IPS DF 4.7 (cell line): ENCODE data around the gene UPP2.

Source experiments
- DNase-seq: peaks from one replicate; pipeline ENCODE4 v3.0.0-alpha.2; 2013; ENCODE audit warnings: low spot score; ENCODE audit errors: extremely low read depth

UPP2 gene

DNA sequence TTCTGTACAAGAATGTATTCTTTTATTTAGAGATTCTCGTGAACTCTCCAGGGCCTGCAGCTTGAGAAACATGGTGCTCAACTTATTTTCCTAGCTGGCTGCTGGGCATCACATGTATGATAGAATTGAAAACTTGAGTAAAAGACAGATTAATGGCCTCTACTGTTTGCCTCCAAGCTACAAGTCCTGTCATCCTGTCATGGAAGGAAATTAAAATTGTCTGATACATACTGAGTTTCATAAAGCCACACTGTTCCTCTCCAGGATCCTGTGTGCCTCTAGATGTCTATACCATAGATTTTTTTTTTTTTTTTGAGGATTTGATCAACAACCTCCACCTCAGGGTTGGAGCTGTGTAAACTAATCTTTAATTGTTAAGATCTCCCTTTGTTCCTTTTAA lies 38.5 kb downstream of the UPP2 start:
- DNase-seq: no peak

DNA sequence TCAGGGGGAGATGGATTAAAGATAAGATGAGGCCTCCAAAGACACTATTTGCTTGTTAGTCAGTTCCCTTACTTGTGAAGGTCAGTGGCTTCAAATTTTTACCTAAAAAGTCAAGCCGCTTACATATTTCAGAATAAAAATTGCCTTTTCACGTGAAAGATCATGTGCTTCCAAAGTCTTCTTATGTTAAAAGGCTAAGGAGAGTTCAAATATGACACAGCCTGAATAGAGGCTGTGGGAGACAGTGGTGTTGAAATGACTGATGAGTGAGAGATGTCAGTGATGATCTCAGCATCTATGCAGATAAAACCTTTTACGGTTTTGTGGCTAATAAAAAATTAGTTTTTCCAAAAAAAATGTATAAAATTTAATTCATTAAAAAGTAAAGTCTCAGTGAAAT lies 40.5 kb downstream of the UPP2 start:
- DNase-seq: no peak

- no peak for DNase-seq
Observed at GRCh38 chr2:158142568-158143332, 41.1 kb downstream of the UPP2 start.

DNA sequence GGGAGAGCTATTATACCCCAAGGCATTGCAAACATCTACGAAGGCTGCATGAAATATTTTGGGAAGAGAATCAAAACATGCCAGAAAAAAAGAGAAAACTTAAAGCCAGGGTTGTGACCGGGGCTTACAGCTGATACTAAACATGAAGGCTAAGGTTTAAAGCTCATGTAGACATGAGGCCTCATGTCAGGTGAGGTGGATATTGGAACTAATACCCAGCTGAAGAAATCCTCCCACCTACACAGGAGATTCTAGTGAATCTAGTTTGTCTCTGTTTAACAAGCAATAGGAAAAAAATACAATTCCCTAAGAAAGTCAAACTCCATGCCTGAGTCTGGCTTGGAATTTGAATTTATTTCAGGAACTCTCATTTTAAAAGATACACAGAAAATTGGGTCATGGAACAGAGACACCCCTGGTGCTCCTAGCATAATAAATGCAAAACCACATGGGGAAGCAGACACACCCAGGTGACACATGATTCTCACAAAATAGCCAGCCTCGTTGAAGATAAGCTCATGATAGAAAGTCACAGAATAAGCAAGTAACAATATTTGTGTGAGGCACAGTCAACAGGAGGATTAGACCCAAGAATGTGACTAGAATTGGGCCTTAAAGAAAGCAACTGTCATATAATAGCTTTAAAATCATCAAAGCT lies 42.2 kb downstream of the UPP2 start:
- DNase-seq: no peak

- DNase-seq: peak; percentile 30
Observed at GRCh38 chr2:158144914-158145625, 43.4 kb downstream of the UPP2 start.

DNA sequence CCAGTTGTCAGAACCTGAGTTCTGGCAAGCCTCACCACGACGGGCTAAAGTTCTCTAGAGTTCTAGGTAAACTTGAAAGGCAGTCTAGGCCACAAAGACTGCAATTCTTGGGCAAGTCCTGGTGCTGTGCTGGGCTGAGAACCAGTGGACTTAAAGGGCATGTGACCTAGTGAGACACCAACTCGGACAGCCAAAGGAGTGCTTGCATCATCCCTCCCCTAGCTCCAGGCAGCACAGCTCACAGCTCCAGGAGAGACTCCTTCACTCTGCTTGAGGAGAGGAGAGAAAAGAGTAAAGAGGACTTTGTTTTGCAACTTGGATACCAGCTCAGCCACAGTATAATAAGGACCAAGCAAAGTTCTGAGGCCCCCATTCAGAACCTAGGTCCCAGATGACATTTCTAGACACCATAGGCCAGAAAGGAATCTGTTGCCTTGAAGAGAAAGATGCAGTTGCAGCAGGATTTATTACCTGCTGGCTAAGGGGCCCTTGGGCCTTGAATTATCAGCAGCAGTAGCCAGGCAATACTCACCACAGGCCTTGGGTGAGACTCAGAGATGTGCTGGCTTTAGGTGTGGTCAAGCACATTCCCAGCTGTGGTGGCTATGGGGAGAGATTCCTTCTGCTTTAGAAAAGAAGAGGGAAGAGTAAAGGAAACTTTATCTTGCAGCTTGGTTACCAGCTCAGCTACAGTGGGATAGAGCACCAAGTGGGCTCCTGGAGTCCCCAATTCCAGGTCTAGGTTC lies 51.8 kb downstream of the UPP2 start:
- no peak for DNase-seq

GRCh38 chr2:158154596-158154995 lies 52.9 kb downstream of the UPP2 start:
- DNase-seq: no peak

DNA sequence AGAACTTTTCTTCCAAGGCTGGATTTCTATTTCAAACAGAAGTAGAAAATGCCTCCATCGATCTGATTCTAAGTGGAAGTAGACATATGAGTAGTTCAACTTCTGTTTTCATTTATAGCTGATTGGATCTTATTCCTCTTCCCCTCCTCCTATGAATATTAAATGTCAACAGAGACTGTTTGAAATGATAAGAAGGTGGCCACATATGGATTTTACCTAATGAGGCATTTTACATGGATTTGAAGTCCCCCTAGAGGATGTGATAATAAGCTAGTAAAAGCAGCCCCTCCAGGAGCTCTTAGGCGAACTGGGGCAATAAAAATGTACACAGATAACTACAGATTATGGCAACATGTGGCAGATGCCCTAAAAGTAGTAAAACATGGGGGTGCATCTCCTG lies 71.0 kb downstream of the UPP2 start:
- no peak for DNase-seq

- no peak for DNase-seq
Observed at GRCh38 chr2:158174495-158174894, 72.8 kb downstream of the UPP2 start.

DNA sequence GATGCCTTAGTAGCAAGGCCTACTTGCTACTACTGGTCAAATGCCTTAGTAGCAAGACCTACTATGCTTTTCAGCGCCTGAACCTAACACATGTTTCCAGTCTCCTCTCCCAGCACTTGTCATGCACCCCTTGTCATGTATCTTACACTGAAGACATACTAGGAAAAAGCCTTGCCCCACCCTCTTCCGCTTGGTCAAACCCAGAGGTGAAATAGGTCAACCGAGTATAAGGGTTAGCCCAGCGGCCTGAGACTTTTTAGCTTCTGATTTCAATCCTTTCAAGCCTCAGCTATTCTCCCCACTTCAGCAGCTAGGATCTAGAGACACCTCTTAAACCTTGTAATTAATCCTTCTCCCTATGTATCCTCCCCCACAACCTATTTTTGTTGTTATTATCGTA lies 73.3 kb downstream of the UPP2 start:
- DNase-seq: no peak

DNA sequence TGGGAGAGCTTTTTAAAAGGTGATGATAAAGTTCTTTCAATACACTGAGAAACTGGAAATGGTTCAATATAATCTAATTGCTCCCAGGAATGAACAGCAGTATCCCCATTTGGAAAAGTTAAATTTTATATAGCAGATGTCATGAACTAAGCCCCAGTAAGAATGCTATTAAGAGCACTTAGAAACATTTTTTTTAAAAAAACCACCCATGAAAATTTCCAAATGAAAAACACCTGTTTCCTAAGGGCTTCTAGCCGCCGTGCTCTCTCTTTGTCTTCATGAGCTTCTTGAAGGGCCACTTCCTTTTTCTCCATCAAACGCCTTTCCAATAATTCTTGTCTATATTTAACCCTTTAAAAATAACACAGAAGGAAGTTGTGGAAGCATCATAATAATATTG lies 77.0 kb downstream of the UPP2 start:
- no peak for DNase-seq

DNA sequence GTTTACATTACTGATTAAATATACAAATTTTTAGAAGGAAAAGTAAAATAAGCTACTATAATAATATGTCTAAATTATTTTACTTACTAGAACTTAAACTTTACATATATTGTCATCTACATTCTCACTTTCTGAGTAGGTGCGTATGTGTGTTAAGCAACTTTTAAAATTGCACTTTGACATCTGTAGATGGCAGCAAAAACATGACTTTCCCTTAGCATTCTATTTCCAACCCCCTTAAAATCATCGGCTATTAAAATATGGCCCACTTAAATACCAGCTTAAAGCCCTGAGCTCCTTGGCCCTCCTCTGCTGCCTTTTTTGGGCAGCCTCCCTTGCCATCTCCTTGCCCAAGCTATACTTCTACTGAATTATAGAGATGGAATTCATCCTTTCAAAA lies 78.0 kb downstream of the UPP2 start:
- no peak for DNase-seq

GRCh38 chr2:158181171-158181570 lies 79.5 kb downstream of the UPP2 start:
- no peak for DNase-seq

DNA sequence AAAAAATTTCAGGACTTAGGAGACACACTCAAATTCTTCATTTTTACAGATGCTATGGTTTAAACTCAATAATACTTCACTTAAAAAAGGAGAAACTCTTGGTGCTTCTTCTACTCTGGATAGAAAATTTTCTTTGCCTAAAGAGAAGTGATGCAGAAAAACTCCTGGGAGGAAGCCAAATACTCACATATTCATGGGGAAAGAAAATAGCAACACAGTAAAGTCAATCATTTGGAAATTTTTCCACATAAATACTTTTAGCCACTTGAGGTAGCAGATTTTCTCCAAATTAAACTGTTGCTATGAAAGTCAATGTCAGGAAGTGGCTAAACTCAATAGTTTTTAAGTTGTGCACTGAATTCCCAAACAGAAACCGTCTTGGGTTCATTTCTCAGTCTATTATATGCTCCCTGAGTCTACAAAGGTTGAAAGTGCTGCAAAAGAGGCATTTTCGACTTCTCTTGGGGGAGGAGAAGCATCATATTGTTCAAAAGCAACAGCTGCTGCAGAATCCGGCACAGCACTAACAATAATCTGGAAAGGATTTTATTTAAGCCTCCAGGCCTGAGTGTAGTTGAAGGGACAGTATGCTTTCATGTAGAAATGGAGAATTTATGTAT lies 81.1 kb downstream of the UPP2 start:
- no peak for DNase-seq

GRCh38 chr2:158184001-158184400 lies 82.3 kb downstream of the UPP2 start:
- no peak for DNase-seq

GRCh38 chr2:158184556-158185343 lies 83.1 kb downstream of the UPP2 start:
- DNase-seq: no peak
